HEK293 (cell line): ENCODE results near the gene PEF1.

Experiments used
- HIC1 ChIP-seq: fragments of 450-650 bp; formaldehyde crosslinking; IDR thresholded peaks from 2 replicates; pipeline ENCODE4 v1.5.1; 2016; ENCODE audit warnings: missing biosample characterization, missing genetic modification characterization
- PRDM6 ChIP-seq: fragments of 450-650 bp; formaldehyde crosslinking; IDR thresholded peaks from 2 replicates; pipeline ENCODE4 v1.5.1; 2017; ENCODE audit warnings: missing biosample characterization, missing genetic modification characterization
- SCRT1 ChIP-seq: fragments of 450-650 bp; formaldehyde crosslinking; IDR thresholded peaks from 2 replicates; pipeline ENCODE4 v1.5.1; 2016; ENCODE audit warnings: missing biosample characterization, missing genetic modification characterization, borderline replicate concordance
- ZBTB11 ChIP-seq: fragments of 450-650 bp; formaldehyde crosslinking; conservative IDR thresholded peaks from 2 replicates; pipeline ENCODE4 v1.5.1; 2016; ENCODE audit warnings: low read depth, missing biosample characterization, missing genetic modification characterization
- ZNF138 ChIP-seq: fragments of 450-650 bp; formaldehyde crosslinking; IDR thresholded peaks from 2 replicates; pipeline ENCODE4 v1.5.1; 2016; ENCODE audit warnings: missing biosample characterization, missing genetic modification characterization, borderline replicate concordance
- ZNF140 ChIP-seq: fragments of 450-650 bp; formaldehyde crosslinking; IDR thresholded peaks from 2 replicates; pipeline ENCODE4 v1.5.1; 2016; ENCODE audit warnings: missing biosample characterization, missing genetic modification characterization
- ZNF211 ChIP-seq: fragments of 450-650 bp; formaldehyde crosslinking; IDR thresholded peaks from 2 replicates; pipeline ENCODE4 v1.5.1; 2016; ENCODE audit warnings: low read depth, missing biosample characterization, missing genetic modification characterization
- ZNF423 ChIP-seq: fragments of 450-650 bp; formaldehyde crosslinking; IDR thresholded peaks from 2 replicates; pipeline ENCODE4 v1.5.1; 2016; ENCODE audit warnings: missing biosample characterization, missing genetic modification characterization
- ZNF433 ChIP-seq: fragments of 450-650 bp; formaldehyde crosslinking; IDR thresholded peaks from 2 replicates; pipeline ENCODE4 v1.5.1; 2016; ENCODE audit warnings: missing biosample characterization, missing genetic modification characterization, low read depth
- ZNF548 ChIP-seq: fragments of 450-650 bp; formaldehyde crosslinking; IDR thresholded peaks from 2 replicates; pipeline ENCODE4 v1.5.1; 2016; ENCODE audit warnings: missing biosample characterization, missing genetic modification characterization
- ZNF561 ChIP-seq: fragments of 450-650 bp; IDR thresholded peaks from 2 replicates; pipeline ENCODE4 v1.5.1; 2018; ENCODE audit warnings: missing biosample characterization, missing genetic modification characterization, borderline replicate concordance
- ZNF785 ChIP-seq: fragments of 450-650 bp; formaldehyde crosslinking; IDR thresholded peaks from 2 replicates; pipeline ENCODE4 v1.5.1; 2016; ENCODE audit warnings: missing biosample characterization, missing genetic modification characterization
- ZSCAN4 ChIP-seq: fragments of 450-650 bp; formaldehyde crosslinking; IDR thresholded peaks from 2 replicates; pipeline ENCODE4 v1.5.1; 2017; ENCODE audit warnings: missing biosample characterization, missing genetic modification characterization
- TF ChIP-seq, protein P1 (sequence below): fragments of 450-650 bp; formaldehyde crosslinking; conservative IDR thresholded peaks from 2 replicates; pipeline ENCODE4 v1.5.1; 2016; ENCODE audit warnings: low read depth, missing biosample characterization, missing genetic modification characterization
- TF ChIP-seq, protein P2 (sequence below): fragments of 450-650 bp; formaldehyde crosslinking; IDR thresholded peaks from 2 replicates; pipeline ENCODE4 v1.5.1; 2016; ENCODE audit warnings: missing biosample characterization, missing genetic modification characterization
- TF ChIP-seq, protein P3 (sequence below): fragments of 450-650 bp; formaldehyde crosslinking; IDR thresholded peaks from 2 replicates; pipeline ENCODE4 v1.5.1; 2017; ENCODE audit warnings: missing biosample characterization, missing genetic modification characterization

Gene PEF1

DNA sequence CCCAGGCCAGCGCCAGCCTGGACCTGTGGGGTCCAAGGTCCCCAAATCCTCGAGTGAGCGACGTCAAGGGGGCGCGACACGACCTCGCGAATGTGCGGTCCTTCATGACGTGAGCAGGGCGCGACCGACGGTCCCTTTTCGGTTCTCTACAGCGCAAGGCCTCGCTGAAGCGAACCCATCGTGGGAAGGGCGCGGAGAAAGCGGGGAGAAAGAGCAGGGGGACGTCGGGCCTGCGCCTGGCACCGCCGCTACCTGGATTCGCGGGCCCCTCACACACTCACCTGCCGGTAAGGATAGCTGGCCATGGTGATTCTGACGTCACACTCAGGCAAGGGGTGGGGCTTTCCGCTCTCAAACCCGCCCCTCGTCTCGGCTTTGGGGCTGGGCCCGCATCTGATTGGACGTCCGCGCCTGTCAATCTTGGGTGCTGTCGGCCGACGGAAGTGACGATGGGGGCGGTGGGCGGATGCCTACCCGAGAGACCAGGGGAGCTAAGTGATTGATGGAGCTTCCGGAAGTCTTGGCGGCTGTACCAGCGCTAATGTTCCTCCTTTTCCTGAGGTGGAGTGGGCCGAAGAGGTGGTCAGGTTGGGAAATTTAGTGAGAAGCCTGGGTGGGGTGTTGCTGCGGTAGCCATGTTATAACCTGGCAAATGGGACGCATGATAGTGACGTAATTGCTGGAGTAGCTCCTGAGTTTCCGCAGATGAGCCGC, at the start of gene PEF1 (continued):
- TF ChIP-seq, protein P1, sequence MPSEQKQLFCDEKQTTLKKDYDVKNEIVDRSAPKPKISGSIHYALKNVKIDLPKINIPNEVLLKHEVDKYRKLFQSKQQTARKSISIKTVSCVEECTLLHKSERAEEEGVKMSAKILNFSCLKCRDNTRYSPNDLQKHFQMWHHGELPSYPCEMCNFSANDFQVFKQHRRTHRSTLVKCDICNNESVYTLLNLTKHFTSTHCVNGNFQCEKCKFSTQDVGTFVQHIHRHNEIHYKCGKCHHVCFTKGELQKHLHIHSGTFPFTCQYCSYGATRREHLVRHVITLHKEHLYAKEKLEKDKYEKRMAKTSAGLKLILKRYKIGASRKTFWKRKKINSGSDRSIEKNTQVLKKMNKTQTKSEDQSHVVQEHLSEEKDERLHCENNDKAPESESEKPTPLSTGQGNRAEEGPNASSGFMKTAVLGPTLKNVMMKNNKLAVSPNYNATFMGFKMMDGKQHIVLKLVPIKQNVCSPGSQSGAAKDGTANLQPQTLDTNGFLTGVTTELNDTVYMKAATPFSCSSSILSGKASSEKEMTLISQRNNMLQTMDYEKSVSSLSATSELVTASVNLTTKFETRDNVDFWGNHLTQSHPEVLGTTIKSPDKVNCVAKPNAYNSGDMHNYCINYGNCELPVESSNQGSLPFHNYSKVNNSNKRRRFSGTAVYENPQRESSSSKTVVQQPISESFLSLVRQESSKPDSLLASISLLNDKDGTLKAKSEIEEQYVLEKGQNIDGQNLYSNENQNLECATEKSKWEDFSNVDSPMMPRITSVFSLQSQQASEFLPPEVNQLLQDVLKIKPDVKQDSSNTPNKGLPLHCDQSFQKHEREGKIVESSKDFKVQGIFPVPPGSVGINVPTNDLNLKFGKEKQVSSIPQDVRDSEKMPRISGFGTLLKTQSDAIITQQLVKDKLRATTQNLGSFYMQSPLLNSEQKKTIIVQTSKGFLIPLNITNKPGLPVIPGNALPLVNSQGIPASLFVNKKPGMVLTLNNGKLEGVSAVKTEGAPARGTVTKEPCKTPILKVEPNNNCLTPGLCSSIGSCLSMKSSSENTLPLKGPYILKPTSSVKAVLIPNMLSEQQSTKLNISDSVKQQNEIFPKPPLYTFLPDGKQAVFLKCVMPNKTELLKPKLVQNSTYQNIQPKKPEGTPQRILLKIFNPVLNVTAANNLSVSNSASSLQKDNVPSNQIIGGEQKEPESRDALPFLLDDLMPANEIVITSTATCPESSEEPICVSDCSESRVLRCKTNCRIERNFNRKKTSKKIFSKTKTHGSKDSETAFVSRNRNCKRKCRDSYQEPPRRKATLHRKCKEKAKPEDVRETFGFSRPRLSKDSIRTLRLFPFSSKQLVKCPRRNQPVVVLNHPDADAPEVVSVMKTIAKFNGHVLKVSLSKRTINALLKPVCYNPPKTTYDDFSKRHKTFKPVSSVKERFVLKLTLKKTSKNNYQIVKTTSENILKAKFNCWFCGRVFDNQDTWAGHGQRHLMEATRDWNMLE (tag by site-specific recombination), result peak; percentile 84
- no peak for TF ChIP-seq ZNF433 (tag by site-specific recombination)
- peak; percentile 83 for TF ChIP-seq ZSCAN4 (tag by site-specific recombination)
- TF ChIP-seq PRDM6, result no peak
- peak; percentile 92 for TF ChIP-seq ZNF561 (tag by site-specific recombination)
- TF ChIP-seq, protein P2, sequence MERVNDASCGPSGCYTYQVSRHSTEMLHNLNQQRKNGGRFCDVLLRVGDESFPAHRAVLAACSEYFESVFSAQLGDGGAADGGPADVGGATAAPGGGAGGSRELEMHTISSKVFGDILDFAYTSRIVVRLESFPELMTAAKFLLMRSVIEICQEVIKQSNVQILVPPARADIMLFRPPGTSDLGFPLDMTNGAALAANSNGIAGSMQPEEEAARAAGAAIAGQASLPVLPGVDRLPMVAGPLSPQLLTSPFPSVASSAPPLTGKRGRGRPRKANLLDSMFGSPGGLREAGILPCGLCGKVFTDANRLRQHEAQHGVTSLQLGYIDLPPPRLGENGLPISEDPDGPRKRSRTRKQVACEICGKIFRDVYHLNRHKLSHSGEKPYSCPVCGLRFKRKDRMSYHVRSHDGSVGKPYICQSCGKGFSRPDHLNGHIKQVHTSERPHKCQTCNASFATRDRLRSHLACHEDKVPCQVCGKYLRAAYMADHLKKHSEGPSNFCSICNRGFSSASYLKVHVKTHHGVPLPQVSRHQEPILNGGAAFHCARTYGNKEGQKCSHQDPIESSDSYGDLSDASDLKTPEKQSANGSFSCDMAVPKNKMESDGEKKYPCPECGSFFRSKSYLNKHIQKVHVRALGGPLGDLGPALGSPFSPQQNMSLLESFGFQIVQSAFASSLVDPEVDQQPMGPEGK (tag by site-specific recombination), result peak; percentile 66; the same call in 1 of the 2 replicates
- no peak for TF ChIP-seq HIC1 (tag by site-specific recombination)
- TF ChIP-seq ZNF211 (tag by site-specific recombination), result no peak
- TF ChIP-seq, protein P3, sequence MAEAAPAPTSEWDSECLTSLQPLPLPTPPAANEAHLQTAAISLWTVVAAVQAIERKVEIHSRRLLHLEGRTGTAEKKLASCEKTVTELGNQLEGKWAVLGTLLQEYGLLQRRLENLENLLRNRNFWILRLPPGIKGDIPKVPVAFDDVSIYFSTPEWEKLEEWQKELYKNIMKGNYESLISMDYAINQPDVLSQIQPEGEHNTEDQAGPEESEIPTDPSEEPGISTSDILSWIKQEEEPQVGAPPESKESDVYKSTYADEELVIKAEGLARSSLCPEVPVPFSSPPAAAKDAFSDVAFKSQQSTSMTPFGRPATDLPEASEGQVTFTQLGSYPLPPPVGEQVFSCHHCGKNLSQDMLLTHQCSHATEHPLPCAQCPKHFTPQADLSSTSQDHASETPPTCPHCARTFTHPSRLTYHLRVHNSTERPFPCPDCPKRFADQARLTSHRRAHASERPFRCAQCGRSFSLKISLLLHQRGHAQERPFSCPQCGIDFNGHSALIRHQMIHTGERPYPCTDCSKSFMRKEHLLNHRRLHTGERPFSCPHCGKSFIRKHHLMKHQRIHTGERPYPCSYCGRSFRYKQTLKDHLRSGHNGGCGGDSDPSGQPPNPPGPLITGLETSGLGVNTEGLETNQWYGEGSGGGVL (tag by site-specific recombination), result no peak
- no peak for TF ChIP-seq ZNF548
- TF ChIP-seq SCRT1 (tag by site-specific recombination), result no peak
- TF ChIP-seq ZNF140, result no peak
- TF ChIP-seq ZBTB11, result peak; percentile 97
- no peak for TF ChIP-seq ZNF423
- TF ChIP-seq ZNF785 (tag by site-specific recombination), result no peak
- TF ChIP-seq ZNF138 (tag by site-specific recombination), result no peak
